ENCODE measurements around the gene ELMO1.

DNA sequence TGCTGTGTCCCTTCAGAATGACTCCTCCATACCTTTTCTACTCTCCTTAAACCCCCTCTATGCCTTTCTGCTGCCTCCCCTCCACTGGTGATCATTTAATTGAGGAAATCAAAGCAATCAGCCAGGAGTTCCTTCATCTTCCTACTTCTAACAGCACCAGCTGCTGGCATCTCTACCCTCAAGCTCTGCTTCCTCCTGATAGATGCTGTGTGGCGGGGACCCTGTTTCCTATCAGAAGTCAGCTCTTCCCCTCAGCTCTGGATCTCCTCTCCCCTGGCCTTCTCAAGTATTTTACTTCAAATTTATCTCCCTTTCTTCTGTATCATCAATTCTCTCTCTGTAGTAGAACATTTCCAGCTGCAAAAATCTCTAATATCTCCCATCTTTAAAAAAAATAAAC lies 183.7 kb downstream of the ELMO1 start:
- TF ChIP-seq, protein P1, sequence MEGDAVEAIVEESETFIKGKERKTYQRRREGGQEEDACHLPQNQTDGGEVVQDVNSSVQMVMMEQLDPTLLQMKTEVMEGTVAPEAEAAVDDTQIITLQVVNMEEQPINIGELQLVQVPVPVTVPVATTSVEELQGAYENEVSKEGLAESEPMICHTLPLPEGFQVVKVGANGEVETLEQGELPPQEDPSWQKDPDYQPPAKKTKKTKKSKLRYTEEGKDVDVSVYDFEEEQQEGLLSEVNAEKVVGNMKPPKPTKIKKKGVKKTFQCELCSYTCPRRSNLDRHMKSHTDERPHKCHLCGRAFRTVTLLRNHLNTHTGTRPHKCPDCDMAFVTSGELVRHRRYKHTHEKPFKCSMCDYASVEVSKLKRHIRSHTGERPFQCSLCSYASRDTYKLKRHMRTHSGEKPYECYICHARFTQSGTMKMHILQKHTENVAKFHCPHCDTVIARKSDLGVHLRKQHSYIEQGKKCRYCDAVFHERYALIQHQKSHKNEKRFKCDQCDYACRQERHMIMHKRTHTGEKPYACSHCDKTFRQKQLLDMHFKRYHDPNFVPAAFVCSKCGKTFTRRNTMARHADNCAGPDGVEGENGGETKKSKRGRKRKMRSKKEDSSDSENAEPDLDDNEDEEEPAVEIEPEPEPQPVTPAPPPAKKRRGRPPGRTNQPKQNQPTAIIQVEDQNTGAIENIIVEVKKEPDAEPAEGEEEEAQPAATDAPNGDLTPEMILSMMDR (IDR thresholded peaks at IDR 0.05), result no peak
- no peak for TF ChIP-seq POLR2A (IDR thresholded peaks at IDR 0.05)

Measured in body of pancreas (tissue), 4 donors.